Fibroblast of lung (primary cell): Measurements from ENCODE around the gene CKS2.

Experiments used
- EZH2 ChIP-seq: IDR thresholded peaks from 2 replicates; pipeline ENCODE4 v1.5.1; 2012; ENCODE audit warnings: low read length, control low read depth, mild to moderate bottlenecking; ENCODE audit errors: missing control alignments
- TF ChIP-seq, protein P1 (sequence below), 2 donors: IDR thresholded peaks in 1 of 2; conservative IDR thresholded peaks in 1 of 2; 1 replicate in 1 of 2; 2 replicates in 1 of 2; pipeline ENCODE4 v1.5.1; 2011 to 2012; ENCODE audit warnings: low read length in 2 of 2, control low read depth in 1 of 2, inconsistent platforms in 1 of 2, low read depth in 1 of 2, mild to moderate bottlenecking in 1 of 2

DNA sequence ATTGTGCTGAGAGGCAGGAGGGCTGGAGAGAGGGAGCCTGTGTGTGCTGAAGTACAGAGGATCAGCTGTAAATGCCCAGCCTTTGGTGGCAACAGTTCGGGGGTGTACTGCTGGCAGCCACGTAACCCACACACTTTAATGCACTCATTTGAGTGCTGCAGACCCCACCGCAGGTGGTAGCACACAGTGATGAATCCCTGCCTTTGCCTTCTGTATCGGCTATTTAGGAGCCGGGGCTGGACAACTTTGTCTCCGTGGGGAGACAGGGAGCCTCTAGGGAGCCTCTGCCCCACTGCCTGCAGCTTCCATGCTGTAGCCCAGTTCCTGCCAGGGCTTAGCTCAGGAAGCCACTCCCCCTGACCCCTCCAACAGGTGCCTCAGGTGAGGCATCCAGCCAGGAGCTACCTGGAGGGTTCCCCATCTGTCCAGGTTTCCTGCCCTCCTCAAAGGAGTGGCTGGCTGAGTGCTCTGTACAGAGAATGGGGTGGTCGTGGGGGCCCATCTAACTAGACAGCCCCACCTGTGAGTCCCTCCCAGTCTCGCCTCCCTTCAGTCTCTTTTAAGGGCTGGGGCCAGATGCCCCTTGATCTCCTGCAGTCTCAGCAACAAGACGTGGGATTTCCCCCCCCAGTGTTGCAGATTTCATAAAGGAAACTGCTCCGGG, 51.8 kb downstream of the CKS2 start:
- TF ChIP-seq, protein P1, sequence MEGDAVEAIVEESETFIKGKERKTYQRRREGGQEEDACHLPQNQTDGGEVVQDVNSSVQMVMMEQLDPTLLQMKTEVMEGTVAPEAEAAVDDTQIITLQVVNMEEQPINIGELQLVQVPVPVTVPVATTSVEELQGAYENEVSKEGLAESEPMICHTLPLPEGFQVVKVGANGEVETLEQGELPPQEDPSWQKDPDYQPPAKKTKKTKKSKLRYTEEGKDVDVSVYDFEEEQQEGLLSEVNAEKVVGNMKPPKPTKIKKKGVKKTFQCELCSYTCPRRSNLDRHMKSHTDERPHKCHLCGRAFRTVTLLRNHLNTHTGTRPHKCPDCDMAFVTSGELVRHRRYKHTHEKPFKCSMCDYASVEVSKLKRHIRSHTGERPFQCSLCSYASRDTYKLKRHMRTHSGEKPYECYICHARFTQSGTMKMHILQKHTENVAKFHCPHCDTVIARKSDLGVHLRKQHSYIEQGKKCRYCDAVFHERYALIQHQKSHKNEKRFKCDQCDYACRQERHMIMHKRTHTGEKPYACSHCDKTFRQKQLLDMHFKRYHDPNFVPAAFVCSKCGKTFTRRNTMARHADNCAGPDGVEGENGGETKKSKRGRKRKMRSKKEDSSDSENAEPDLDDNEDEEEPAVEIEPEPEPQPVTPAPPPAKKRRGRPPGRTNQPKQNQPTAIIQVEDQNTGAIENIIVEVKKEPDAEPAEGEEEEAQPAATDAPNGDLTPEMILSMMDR (conservative IDR thresholded peaks at IDR 0.05 in 1 of 2, IDR thresholded peaks at IDR 0.05 in 1 of 2; ENCODE audit: low read depth in 1 of 2, low read length in 2 of 2): no peak
- TF ChIP-seq EZH2: no peak
